ENCODE data around the gene PBX3. TPM values are rescaled to one million over a fixed set of nuclear protein-coding genes. Genes with fewer than 3 reads are reported as not detected.

PBX3 gene
- total RNA-seq, 4 donors from 2014 or later, result 14.1 to 31.1 (median 21.6) TPM

DNA sequence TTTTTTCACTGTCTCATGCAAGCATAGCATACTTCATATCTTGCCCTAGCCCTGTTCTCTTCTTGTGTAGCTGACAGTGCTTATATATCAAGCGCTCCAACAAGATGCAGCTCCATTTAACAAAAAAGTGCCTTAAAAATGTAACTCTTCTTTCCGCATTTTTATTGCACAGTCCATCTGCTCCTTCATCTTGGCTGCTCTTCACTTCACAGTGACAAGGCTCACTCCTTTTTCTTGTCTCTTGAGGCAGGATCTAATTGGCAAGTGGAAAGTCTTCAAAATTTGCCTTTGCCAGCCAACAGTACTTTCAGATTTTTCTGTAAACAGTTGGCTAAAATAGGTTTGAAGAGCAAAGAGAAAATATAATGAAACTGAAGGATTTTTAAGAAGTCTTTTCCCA is 161.8 kb downstream of the PBX3 start:
- DNase-seq (ENCODE audit: low spot score in 2 of 2), result no peak
- TF ChIP-seq, protein P1, sequence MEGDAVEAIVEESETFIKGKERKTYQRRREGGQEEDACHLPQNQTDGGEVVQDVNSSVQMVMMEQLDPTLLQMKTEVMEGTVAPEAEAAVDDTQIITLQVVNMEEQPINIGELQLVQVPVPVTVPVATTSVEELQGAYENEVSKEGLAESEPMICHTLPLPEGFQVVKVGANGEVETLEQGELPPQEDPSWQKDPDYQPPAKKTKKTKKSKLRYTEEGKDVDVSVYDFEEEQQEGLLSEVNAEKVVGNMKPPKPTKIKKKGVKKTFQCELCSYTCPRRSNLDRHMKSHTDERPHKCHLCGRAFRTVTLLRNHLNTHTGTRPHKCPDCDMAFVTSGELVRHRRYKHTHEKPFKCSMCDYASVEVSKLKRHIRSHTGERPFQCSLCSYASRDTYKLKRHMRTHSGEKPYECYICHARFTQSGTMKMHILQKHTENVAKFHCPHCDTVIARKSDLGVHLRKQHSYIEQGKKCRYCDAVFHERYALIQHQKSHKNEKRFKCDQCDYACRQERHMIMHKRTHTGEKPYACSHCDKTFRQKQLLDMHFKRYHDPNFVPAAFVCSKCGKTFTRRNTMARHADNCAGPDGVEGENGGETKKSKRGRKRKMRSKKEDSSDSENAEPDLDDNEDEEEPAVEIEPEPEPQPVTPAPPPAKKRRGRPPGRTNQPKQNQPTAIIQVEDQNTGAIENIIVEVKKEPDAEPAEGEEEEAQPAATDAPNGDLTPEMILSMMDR (IDR thresholded peaks at IDR 0.05), result no peak
- no peak for TF ChIP-seq POLR2A (IDR thresholded peaks at IDR 0.05)
- intact Hi-C loops (cut with DNase I; ENCODE audit: low total_unique reads), result no loop called here
- 89 to 97% methylated on average over 2 of the region's 2 CpGs for WGBS, 2 donors
- no peak overlapping the region for H3K4me3 ChIP-seq (ENCODE audit: low read depth, poor library complexity, severe bottlenecking)

DNA sequence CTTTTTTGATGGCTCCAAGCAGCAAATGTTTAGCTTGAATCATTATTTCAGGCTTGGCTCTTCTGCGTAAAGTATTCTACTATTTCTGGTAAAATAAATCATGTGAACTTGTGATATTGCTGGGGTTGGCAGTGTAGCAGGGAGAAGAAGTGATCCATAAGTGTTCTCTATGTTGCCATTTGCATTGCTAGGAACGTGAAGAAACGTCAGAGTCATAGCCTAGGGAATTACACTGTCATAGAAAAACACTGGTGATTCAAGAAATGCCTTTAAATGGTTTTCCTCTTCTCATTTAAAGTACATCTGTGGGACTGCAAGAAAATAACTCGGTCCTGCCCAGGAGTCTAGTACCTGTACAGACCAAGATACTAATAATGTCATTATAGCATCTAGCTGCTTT is 162.3 kb downstream of the PBX3 start:
- intact Hi-C loops (cut with DNase I; ENCODE audit: low total_unique reads), result no loop called here
- TF ChIP-seq, protein P1 (IDR thresholded peaks at IDR 0.05), result no peak
- no peak for TF ChIP-seq POLR2A (IDR thresholded peaks at IDR 0.05)
- no peak for DNase-seq (ENCODE audit: low spot score in 2 of 2)
- 87 to 92% methylated on average over 4 of the region's 4 CpGs for WGBS, 2 donors
- H3K4me3 ChIP-seq (ENCODE audit: low read depth, poor library complexity, severe bottlenecking), result no peak overlapping the region

DNA sequence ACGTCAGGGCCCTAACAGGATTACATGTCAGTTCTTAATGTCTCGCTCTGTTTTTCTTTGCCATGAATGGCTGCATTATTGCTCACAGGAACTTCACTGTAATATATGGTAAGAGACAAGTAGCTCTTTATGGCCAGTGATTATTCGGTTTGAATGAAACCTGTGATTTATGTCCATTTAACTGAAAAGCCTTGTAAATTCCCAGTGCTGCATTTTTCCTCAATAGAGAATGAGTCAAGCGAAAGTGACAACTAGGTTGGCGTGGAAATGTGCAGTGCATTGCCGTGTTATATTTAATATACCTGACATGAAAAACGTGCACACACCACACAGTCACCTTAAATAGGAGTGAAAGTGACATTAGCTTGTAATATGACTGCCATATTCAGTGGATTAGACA is 163.1 kb downstream of the PBX3 start:
- intact Hi-C loops (cut with DNase I; ENCODE audit: low total_unique reads), result no loop called here
- no peak for DNase-seq (ENCODE audit: low spot score in 2 of 2)
- TF ChIP-seq POLR2A (IDR thresholded peaks at IDR 0.05), result no peak
- TF ChIP-seq, protein P1 (IDR thresholded peaks at IDR 0.05), result no peak
- no peak overlapping the region for H3K4me3 ChIP-seq (ENCODE audit: low read depth, poor library complexity, severe bottlenecking)
- 83 to 93% methylated on average over 7 of the region's 7 CpGs for WGBS, 2 donors

DNA sequence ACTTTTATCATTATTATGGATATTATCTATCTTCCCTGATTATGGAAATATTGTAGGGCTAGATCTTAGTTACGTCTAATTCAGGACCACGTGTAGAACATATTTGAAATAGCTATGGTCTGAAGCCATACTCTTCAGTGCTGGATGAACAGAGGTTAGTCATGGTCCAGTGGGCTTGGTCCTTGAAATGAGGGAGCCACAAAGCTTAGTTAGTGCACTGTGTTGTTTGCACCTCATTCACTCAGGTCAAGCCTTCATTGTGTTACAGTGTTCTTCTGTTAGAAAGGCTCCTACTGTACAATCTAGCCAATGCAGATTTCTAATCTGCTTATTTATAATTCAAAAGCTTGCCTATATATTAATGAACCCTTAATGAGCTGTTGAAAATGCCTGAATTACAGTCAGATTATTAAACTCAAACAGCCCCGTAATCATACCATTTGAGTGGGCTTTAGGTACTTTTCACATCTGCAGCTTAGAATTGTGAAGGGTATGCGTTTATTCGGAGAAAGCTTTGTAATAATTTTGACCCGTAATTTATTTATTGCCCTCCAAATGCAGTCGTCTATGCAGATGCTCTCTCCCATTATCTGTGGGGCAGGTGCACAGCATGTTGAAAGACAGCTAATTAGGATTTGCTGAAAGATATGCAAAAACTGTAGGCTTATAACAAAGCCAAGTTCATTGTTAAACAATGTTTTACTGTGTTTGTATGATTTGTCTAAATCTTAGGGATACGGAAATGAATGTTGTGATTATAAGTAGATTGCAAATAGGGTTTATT is 164.9 kb downstream of the PBX3 start:
- DNase-seq (ENCODE audit: low spot score in 2 of 2), result no peak
- WGBS, 2 donors, result 93 to 95% methylated on average over 8 of the region's 8 CpGs
- intact Hi-C loops (cut with DNase I; ENCODE audit: low total_unique reads), result no loop called here
- TF ChIP-seq, protein P1 (IDR thresholded peaks at IDR 0.05), result no peak
- TF ChIP-seq POLR2A (IDR thresholded peaks at IDR 0.05), result no peak
- no peak overlapping the region for H3K4me3 ChIP-seq (ENCODE audit: low read depth, poor library complexity, severe bottlenecking)

DNA sequence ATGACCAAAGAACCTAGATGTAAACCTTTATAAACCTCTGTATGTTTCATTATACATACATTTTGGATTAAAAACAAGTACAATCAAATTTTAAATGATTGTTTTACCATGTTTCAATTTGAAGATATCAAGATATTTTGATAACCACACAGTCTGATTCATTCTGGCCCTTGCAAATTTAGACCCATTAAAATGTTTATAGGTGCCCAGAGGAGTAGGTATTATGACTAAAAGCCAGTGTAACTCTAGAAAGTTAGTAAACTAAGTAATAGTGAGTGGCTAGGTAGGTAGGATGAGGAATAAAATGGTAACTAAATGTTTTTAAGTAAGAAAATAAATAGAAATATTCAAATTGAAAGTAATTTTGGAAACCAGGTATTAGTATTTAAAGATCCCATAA is 165.5 kb downstream of the PBX3 start:
- no peak for DNase-seq (ENCODE audit: low spot score in 2 of 2)
- no peak for TF ChIP-seq POLR2A (IDR thresholded peaks at IDR 0.05)
- intact Hi-C loops (cut with DNase I; ENCODE audit: low total_unique reads), result no loop called here
- H3K4me3 ChIP-seq (ENCODE audit: low read depth, poor library complexity, severe bottlenecking), result no peak overlapping the region

DNA sequence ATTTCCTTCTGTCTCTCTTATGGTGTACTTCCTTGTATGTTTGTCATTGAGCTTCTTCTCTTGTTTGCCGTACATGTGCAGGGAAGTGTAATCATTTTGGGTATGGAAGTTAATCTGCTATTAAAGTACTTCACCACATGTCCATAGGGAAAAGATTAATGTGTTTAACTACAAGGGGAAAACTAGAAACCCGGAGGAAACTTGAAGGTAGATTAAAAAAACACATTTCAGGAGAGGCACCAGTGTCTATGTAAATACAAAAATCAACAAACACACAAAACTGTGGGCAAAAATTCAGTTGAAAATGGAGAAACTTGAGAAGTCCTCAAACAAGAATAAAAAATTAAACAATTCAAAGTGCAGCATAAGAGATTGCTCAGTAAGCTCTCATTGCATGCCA is 166.4 kb downstream of the PBX3 start:
- no peak for DNase-seq (ENCODE audit: low spot score in 2 of 2)
- intact Hi-C loops (cut with DNase I; ENCODE audit: low total_unique reads), result no loop called here
- H3K4me3 ChIP-seq (ENCODE audit: low read depth, poor library complexity, severe bottlenecking), result no peak overlapping the region
- TF ChIP-seq POLR2A (IDR thresholded peaks at IDR 0.05), result no peak
- 84 to 86% methylated on average over 2 of the region's 2 CpGs for WGBS, 2 donors

DNA sequence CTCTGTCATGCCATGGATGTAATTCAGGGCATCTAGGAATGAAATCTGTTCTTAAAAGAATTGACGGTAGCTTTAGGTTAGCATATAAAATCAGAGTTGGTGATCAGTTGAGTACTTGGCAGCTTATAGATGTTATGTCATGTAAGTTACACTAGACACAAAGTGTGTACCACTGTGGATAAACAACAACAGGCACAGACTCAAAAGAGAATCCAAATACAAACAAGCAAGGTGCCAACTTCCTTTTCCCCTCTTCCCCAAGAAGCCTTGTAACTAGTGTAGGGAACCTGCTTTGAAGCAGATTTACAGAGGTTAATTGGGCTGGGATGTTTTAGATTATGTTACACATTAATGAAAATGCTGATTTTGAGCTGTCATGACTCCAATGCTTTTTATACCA is 167.2 kb downstream of the PBX3 start:
- DNase-seq (ENCODE audit: low spot score in 2 of 2), result no peak
- no peak overlapping the region for H3K4me3 ChIP-seq (ENCODE audit: low read depth, poor library complexity, severe bottlenecking)
- no peak for TF ChIP-seq POLR2A (IDR thresholded peaks at IDR 0.05)
- TF ChIP-seq, protein P1 (IDR thresholded peaks at IDR 0.05), result no peak
- intact Hi-C loops (cut with DNase I; ENCODE audit: low total_unique reads), result no loop called here
- WGBS, 2 donors, result 50 to 57% methylated on average over 1 of the region's 1 CpG

Measured in lower leg skin (tissue), 4 donors.